GM12892 (cell line): ENCODE data around the gene FAM227A.

Experiments
- POLR2A ChIP-seq: IDR thresholded peaks from 2 replicates; pipeline ENCODE4 v1.6.1; 2011; ENCODE audit warnings: low read depth, low read length, control low read depth
- POLR2AphosphoS5 ChIP-seq: IDR thresholded peaks from 2 replicates; pipeline ENCODE4 v1.6.1; 2011; ENCODE audit warnings: low read depth, low read length, control low read depth

DNA sequence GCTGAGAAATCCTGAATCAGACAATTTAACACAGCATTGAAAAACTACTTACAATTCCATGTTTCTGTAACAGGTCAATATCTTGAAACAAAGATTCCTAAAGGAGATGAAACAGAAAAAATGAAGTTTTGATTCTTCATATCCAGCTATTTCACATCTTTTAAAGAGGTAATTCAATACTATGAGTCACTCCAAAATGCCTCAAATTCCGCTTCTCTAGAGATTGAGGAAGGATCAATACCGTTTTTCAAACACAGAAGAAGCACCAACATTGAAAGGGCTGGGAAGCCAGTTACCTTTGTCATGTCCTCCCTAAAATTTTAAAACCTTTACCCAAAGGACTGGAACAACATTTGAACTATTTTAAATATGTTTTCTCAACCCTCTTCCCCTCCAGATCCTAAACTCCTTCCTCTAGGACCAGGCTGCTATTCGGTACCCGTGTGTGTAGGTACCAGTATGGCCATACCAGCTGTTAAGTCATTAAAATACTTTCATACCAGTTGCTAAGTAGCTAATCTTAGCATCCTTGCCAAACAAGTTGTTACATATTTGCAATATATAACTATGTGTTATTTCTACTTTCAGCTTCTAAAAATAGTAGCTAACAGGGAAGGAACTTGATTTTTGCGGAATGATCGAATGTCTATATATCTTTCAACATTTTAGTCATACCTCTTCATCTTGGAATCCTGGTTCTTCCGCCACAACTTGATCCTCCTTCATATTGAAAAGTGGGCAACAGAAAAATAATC is 88.5 kb downstream of the FAM227A start:
- TF ChIP-seq POLR2A (no peak), POLR2AphosphoS5 (no peak)
